Small intestine (tissue), 7 donors: ENCODE measurements around the gene CALHM1. TPM values are rescaled to one million over a fixed set of nuclear protein-coding genes. Genes with fewer than 3 reads are reported as not detected.
"Not testable (repeated sequence)": the region's sequence is repeated elsewhere in the genome, so short reads cannot be mapped to it uniquely, and the experiment has no call there.

ENCODE experiments used
- DNase-seq, 2 donors: peaks; one replicate each; pipeline versions ENCODE4 v3.0.0 to v3.0.0-alpha.2; 2013
- FAIRE-seq: peaks from 2 replicates; lab custom pipeline; 2012; peaks lifted over from hg19 to GRCh38; lab: Jason Lieb, UNC
- H3K27ac ChIP-seq, 3 donors: one replicate each; pipeline ENCODE4 v1.5.1; 2013; ENCODE audit warnings: low read length in 2 of 3, mild to moderate bottlenecking in 2 of 3, control low read depth in 1 of 3, inconsistent platforms in 1 of 3, low read depth in 1 of 3, moderate library complexity in 1 of 3
- H3K27me3 ChIP-seq, 3 donors: one replicate each; pipeline ENCODE4 v1.6.1; 2013; ENCODE audit warnings: low read length in 3 of 3, inconsistent platforms in 1 of 3; ENCODE audit not compliant: control insufficient read depth in 3 of 3, insufficient read depth in 3 of 3
- H3K36me3 ChIP-seq, 3 donors: one replicate each; pipeline ENCODE4 v1.6.1; 2013; ENCODE audit warnings: low read length in 3 of 3, inconsistent platforms in 1 of 3, low read depth in 1 of 3, mild to moderate bottlenecking in 1 of 3, moderate library complexity in 1 of 3; ENCODE audit not compliant: control insufficient read depth in 3 of 3, insufficient read depth in 2 of 3
- H3K4me1 ChIP-seq, 3 donors: one replicate each; pipeline ENCODE4 v1.6.1; 2013; ENCODE audit warnings: low read length in 2 of 3, inconsistent platforms in 1 of 3, low read depth in 1 of 3, mild to moderate bottlenecking in 1 of 3, moderate library complexity in 1 of 3; ENCODE audit not compliant: control insufficient read depth in 3 of 3, insufficient read depth in 2 of 3
- H3K4me3 ChIP-seq, 3 donors: one replicate each; pipeline ENCODE4 v1.5.1; 2013; ENCODE audit warnings: low read length in 3 of 3, control low read depth in 1 of 3, inconsistent platforms in 1 of 3, low read depth in 1 of 3, mild to moderate bottlenecking in 1 of 3, moderate library complexity in 1 of 3
- H3K9me3 ChIP-seq, 2 donors: one replicate each; pipeline ENCODE4 v1.6.1; 2013; ENCODE audit warnings: low read depth in 1 of 2, low read length in 1 of 2; ENCODE audit not compliant: control insufficient read depth in 2 of 2, insufficient read depth in 1 of 2
- WGBS, 3 donors: extraction: QIAGEN DNeasy Blood & Tissue Kit; methylation state at CpG; one replicate each; pipeline ENCODE4 v1.1.7; 2013; 5-methylcytosine and 5-hydroxymethylcytosine counted together
- polyA plus RNA-seq, 4 donors: library from polyadenylated mRNA; stranded (reverse) in 3 of 4; unstranded in 1 of 4; fragments of 200-250 nt in 3 of 4; fragments of 120-200 nt in 1 of 4; gene quantifications; one replicate each; pipeline versions ENCODE4 v1.2.1 to v1.2.3, GENCODE V29; 2013
- donor health status: healthy with polysubstance abuse.
- donor health status: control.
- donor health status: control.
- donor health status: Bipolar disorder and iron deficiency.
- donor health status: healthy.

CALHM1 gene
- polyA plus RNA-seq, 4 donors = 0.03 to 0.06 TPM; not detected in 2

GRCh38 chr10:103423748-103424147, 35.0 kb downstream of the CALHM1 start:
- DNase-seq = no peak

GRCh38 chr10:103419101-103419500, 39.6 kb downstream of the CALHM1 start:
- peaks cover 20 to 87% (median 30%) of the 10 kb centered on the region in 3 donors for H3K36me3 ChIP-seq
- no peaks in the 10 kb centered on the region for H3K4me1 ChIP-seq
- DNase-seq (no peak), FAIRE-seq (no peak)
- no peak overlapping the region for H3K27ac ChIP-seq
- H3K27me3 ChIP-seq = no peaks in the 10 kb centered on the region
- H3K4me3 ChIP-seq = no peak overlapping the region
- no peaks in the 10 kb centered on the region for H3K9me3 ChIP-seq
- 88 to 97% (median 96%) methylated on average over 4 of the region's 4 CpGs for WGBS, 3 donors

More at GRCh38 chr10:103423748-103424147, 35.0 kb downstream of the CALHM1 start:
- Histone ChIP-seq H3K27me3 (no peaks in the 10 kb centered on the region), H3K27ac (no peak overlapping the region), H3K9me3 (no peaks in the 10 kb centered on the region), H3K36me3 (peaks cover 13 to 77% (median 17%) of the 10 kb centered on the region in 3 donors), H3K4me1 (no peaks in the 10 kb centered on the region), H3K4me3 (no peak overlapping the region)
- 88 to 94% (median 89%) methylated on average over 5 of the region's 5 CpGs for WGBS, 3 donors
- no peak for FAIRE-seq

- no peak for FAIRE-seq
- Histone ChIP-seq H3K4me1 (no peaks in the 10 kb centered on the region), H3K27me3 (no peaks in the 10 kb centered on the region), H3K36me3 (peaks cover 32 to 81% (median 34%) of the 10 kb centered on the region in 3 donors), H3K4me3 (no peak overlapping the region), H3K27ac (no peak overlapping the region), H3K9me3 (no peaks in the 10 kb centered on the region)
- no peak for DNase-seq
- 91 to 95% (median 94%) methylated on average over 5 of the region's 5 CpGs for WGBS, 3 donors
Observed at GRCh38 chr10:103417601-103418000, 41.1 kb downstream of the CALHM1 start.

- 90 to 94% (median 91%) methylated on average over 5 of the region's 5 CpGs for WGBS, 3 donors
- H3K27ac ChIP-seq, DNase-seq, FAIRE-seq, H3K4me3 ChIP-seq, H3K4me1 ChIP-seq, H3K9me3 ChIP-seq, H3K27me3 ChIP-seq: not testable (repeated sequence)
- peaks cover 28 to 84% (median 34%) of the 10 kb centered on the region in 3 donors for H3K36me3 ChIP-seq
Observed at GRCh38 chr10:103417148-103417469, 41.6 kb downstream of the CALHM1 start.

GRCh38 chr10:103416436-103417147, 42.1 kb downstream of the CALHM1 start:
- no peaks in the 10 kb centered on the region for H3K27me3 ChIP-seq
- no peaks in the 10 kb centered on the region for H3K9me3 ChIP-seq
- no peaks in the 10 kb centered on the region for H3K4me1 ChIP-seq
- WGBS, 3 donors = 45 to 56% (median 48%) methylated on average over 8 of the region's 8 CpGs
- no peak overlapping the region for H3K4me3 ChIP-seq
- H3K27ac ChIP-seq = no peak overlapping the region
- DNase-seq (peak; percentile 73 to 76), FAIRE-seq (no peak)
- peaks cover 28 to 82% (median 37%) of the 10 kb centered on the region in 3 donors for H3K36me3 ChIP-seq

GRCh38 chr10:103415581-103415980, 43.1 kb downstream of the CALHM1 start:
- Histone ChIP-seq H3K9me3 (no peaks in the 10 kb centered on the region), H3K27me3 (no peaks in the 10 kb centered on the region), H3K4me3 (no peak overlapping the region), H3K36me3 (peaks cover 26 to 80% (median 37%) of the 10 kb centered on the region in 3 donors), H3K4me1 (no peaks in the 10 kb centered on the region), H3K27ac (no peak overlapping the region)
- FAIRE-seq (no peak), DNase-seq (no peak)
- 62 to 77% (median 69%) methylated on average over 8 of the region's 8 CpGs for WGBS, 3 donors

- no peak overlapping the region for H3K4me3 ChIP-seq
- H3K27ac ChIP-seq = no peak overlapping the region
- H3K36me3 ChIP-seq = peaks cover 25 to 70% (median 42%) of the 10 kb centered on the region in 3 donors
- WGBS, 3 donors = 90 to 98% (median 95%) methylated on average over 2 of the region's 2 CpGs
- H3K4me1 ChIP-seq = no peaks in the 10 kb centered on the region
- no peaks in the 10 kb centered on the region for H3K27me3 ChIP-seq
- DNase-seq (peak in 1 of 2 donors; percentile 34), FAIRE-seq (no peak)
- no peaks in the 10 kb centered on the region for H3K9me3 ChIP-seq
Observed at GRCh38 chr10:103413564-103413963, 45.1 kb downstream of the CALHM1 start.
